DND-41 (cell line): Measurements from ENCODE around the gene PIK3C3.

ENCODE experiments used
- CTCF ChIP-seq: IDR thresholded peaks from 2 replicates; pipeline ENCODE4 v1.5.1; 2012; ENCODE audit warnings: borderline replicate concordance, low read length, moderate library complexity, mild to moderate bottlenecking; ENCODE audit not compliant: poor library complexity, severe bottlenecking; ENCODE audit errors: extremely low read depth
- EZH2 ChIP-seq: IDR thresholded peaks from 3 replicates; pipeline ENCODE4 v1.6.1; 2012; ENCODE audit warnings: borderline replicate concordance, low read depth, mild to moderate bottlenecking, moderate library complexity, low read length, inconsistent platforms; ENCODE audit not compliant: severe bottlenecking

GRCh38 chr18:41993151-41993550 is 38.1 kb downstream of the PIK3C3 start:
- TF ChIP-seq CTCF = no peak
- TF ChIP-seq EZH2 = no peak
